GM23248 (cell line): Measurements from ENCODE around the gene CIAO2A.

Source experiments
- EZH2 ChIP-seq: fragments of 200-600 bp; sonication (generic); IDR thresholded peaks from 2 replicates; pipeline ENCODE4 v1.6.1; 2018; ENCODE audit warnings: antibody characterized with exemption, mild to moderate bottlenecking; ENCODE audit not compliant: insufficient read depth, poor library complexity, severe bottlenecking
- EZH2phosphoT487 ChIP-seq: fragments of 200-600 bp; sonication (generic); IDR thresholded peaks from 2 replicates; pipeline ENCODE4 v1.6.1; 2018; ENCODE audit warnings: antibody characterized with exemption, moderate library complexity, mild to moderate bottlenecking, low read depth; ENCODE audit not compliant: insufficient read depth

DNA sequence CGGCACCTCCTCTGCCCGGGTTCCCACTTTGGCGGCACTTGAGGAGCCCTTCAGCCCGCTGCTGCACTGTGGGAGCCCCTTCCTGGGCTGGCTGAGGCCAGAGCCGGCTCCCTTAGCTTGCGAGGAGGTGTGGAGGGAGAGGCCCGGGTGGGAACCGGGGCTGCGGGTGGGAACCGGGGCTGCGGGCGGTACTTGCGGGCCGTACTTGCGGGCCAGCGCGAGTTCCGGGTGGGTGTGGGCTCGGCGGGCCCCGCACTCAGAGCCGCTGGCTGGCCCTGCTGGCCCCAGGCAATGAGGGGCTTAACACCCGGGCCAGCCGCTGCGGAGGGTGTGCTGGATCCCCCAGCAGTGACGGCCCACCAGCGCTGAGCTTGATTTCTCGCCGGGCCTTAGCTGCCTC is 32.9 kb downstream of the CIAO2A start:
- no peak for TF ChIP-seq EZH2phosphoT487
- TF ChIP-seq EZH2 = no peak
